ENCODE measurements around the gene DENND5A. TPM values are rescaled to one million over a fixed set of nuclear protein-coding genes. Genes with fewer than 3 reads are reported as not detected.
"Not testable (repeated sequence)": the region's sequence is repeated elsewhere in the genome, so short reads cannot be mapped to it uniquely, and the experiment has no call there.

DENND5A gene
- total RNA-seq, 3 donors from 2014 or later, result 63.5 to 124 (median 118) TPM

GRCh38 chr11:9231848-9232177 lies 33.3 kb downstream of the DENND5A start:
- no peak for TF ChIP-seq POLR2A (IDR thresholded peaks at IDR 0.05)
- TF ChIP-seq POLR2AphosphoS5 (IDR thresholded peaks at IDR 0.05), result no peak
- no peak for TF ChIP-seq CTCF (IDR thresholded peaks at IDR 0.05)
- H3K27me3 ChIP-seq, result no peaks in the 10 kb centered on the region
- H3K36me3 ChIP-seq, result no peaks in the 10 kb centered on the region
- peak overlapping the region in 1 of 2 donors; percentile 62 for H3K27ac ChIP-seq
- H3K9me3 ChIP-seq, result no peaks in the 10 kb centered on the region
- no peak for DNase-seq (ENCODE audit: low spot score in 2 of 2)
- no peaks in the 10 kb centered on the region for H3K4me1 ChIP-seq
- intact Hi-C loops (cut with DNase I; ENCODE audit: low total_unique reads), result no loop called here
- H3K4me3 ChIP-seq, result peak overlapping the region in 1 of 3 donors; percentile 43

- no peak for TF ChIP-seq CTCF (IDR thresholded peaks at IDR 0.05)
- no peak for TF ChIP-seq POLR2A (IDR thresholded peaks at IDR 0.05)
- TF ChIP-seq POLR2AphosphoS5 (IDR thresholded peaks at IDR 0.05), result no peak
- no peaks in the 10 kb centered on the region for H3K4me1 ChIP-seq
- intact Hi-C loops (cut with DNase I; ENCODE audit: low total_unique reads), result no loop called here
- H3K27me3 ChIP-seq, result no peaks in the 10 kb centered on the region
- H3K4me3 ChIP-seq, result no peak overlapping the region
- H3K27ac ChIP-seq, result no peak overlapping the region
- DNase-seq (ENCODE audit: low spot score in 2 of 2), result no peak
- H3K9me3 ChIP-seq, result no peaks in the 10 kb centered on the region
- H3K36me3 ChIP-seq, result no peaks in the 10 kb centered on the region
Observed at GRCh38 chr11:9230296-9230695, 34.9 kb downstream of the DENND5A start.

GRCh38 chr11:9228091-9228490 lies 37.1 kb downstream of the DENND5A start:
- TF ChIP-seq CTCF (IDR thresholded peaks at IDR 0.05), result no peak
- no peak for TF ChIP-seq POLR2A (IDR thresholded peaks at IDR 0.05)
- no peak for TF ChIP-seq POLR2AphosphoS5 (IDR thresholded peaks at IDR 0.05)
- intact Hi-C loops (cut with DNase I; ENCODE audit: low total_unique reads), result no loop called here
- Histone ChIP-seq H3K9me3 (no peaks in the 10 kb centered on the region), H3K36me3 (no peaks in the 10 kb centered on the region), H3K4me3 (no peak overlapping the region), H3K27ac (no peak overlapping the region), H3K27me3 (no peaks in the 10 kb centered on the region), H3K4me1 (no peaks in the 10 kb centered on the region)
- DNase-seq (ENCODE audit: low spot score in 2 of 2), result no peak

- H3K4me3 ChIP-seq, result no peak overlapping the region
- no peak for TF ChIP-seq POLR2A (IDR thresholded peaks at IDR 0.05)
- TF ChIP-seq POLR2AphosphoS5 (IDR thresholded peaks at IDR 0.05), result no peak
- no peak for TF ChIP-seq CTCF (IDR thresholded peaks at IDR 0.05)
- DNase-seq (ENCODE audit: low spot score in 2 of 2), result no peak
- intact Hi-C loops (cut with DNase I; ENCODE audit: low total_unique reads), result no loop called here
- no peaks in the 10 kb centered on the region for H3K9me3 ChIP-seq
- no peak overlapping the region for H3K27ac ChIP-seq
- H3K36me3 ChIP-seq, result no peaks in the 10 kb centered on the region
- H3K27me3 ChIP-seq, result no peaks in the 10 kb centered on the region
- H3K4me1 ChIP-seq, result no peaks in the 10 kb centered on the region
Observed at GRCh38 chr11:9225748-9226298, 39.3 kb downstream of the DENND5A start.

GRCh38 chr11:9222654-9223053 lies 42.5 kb downstream of the DENND5A start:
- intact Hi-C loops (cut with DNase I; ENCODE audit: low total_unique reads), result no loop called here
- Histone ChIP-seq H3K4me1 (no peaks in the 10 kb centered on the region), H3K27me3 (no peaks in the 10 kb centered on the region), H3K27ac (no peak overlapping the region), H3K4me3 (no peak overlapping the region), H3K36me3 (no peaks in the 10 kb centered on the region), H3K9me3 (no peaks in the 10 kb centered on the region)
- no peak for DNase-seq (ENCODE audit: low spot score in 2 of 2)
- no peak for TF ChIP-seq CTCF (IDR thresholded peaks at IDR 0.05)
- no peak for TF ChIP-seq POLR2A (IDR thresholded peaks at IDR 0.05)
- no peak for TF ChIP-seq POLR2AphosphoS5 (IDR thresholded peaks at IDR 0.05)

- H3K27me3 ChIP-seq; H3K27ac ChIP-seq; H3K4me3 ChIP-seq; H3K4me1 ChIP-seq; H3K9me3 ChIP-seq; intact Hi-C loops (cut with DNase I; ENCODE audit: low total_unique reads); DNase-seq (ENCODE audit: low spot score in 2 of 2); H3K36me3 ChIP-seq: not testable (repeated sequence)
Observed at GRCh38 chr11:9220853-9221252, 44.3 kb downstream of the DENND5A start.
